ENCODE results near the gene ASCL2. TPM values are rescaled to one million over a fixed set of nuclear protein-coding genes. Genes with fewer than 3 reads are reported as not detected.

ASCL2 gene, protein sequence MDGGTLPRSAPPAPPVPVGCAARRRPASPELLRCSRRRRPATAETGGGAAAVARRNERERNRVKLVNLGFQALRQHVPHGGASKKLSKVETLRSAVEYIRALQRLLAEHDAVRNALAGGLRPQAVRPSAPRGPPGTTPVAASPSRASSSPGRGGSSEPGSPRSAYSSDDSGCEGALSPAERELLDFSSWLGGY
- total RNA-seq (2012; rRNA removed), result not detected in 2 replicates
- not detected in 2 replicates for polyA plus RNA-seq (2012; rRNA removed)
- polyA plus RNA-seq (2012; cell fraction: cytosol; rRNA removed), result 0.02 and 0.09 TPM in 2 replicates
- 0.03 TPM in 1 of 2 replicates, not detected in the other for polyA plus RNA-seq (2012; cell fraction: nucleus; rRNA removed; ENCODE audit: low replicate concordance)
- not detected for Bru-seq, nascent RNA
- not detected for BruChase-seq, experiment 1, labeled RNA remaining after a 6-hour chase
- BruChase-seq, experiment 2, labeled RNA remaining after a 2-hour chase, result not detected
- long read RNA-seq, result 0 reads

DNA sequence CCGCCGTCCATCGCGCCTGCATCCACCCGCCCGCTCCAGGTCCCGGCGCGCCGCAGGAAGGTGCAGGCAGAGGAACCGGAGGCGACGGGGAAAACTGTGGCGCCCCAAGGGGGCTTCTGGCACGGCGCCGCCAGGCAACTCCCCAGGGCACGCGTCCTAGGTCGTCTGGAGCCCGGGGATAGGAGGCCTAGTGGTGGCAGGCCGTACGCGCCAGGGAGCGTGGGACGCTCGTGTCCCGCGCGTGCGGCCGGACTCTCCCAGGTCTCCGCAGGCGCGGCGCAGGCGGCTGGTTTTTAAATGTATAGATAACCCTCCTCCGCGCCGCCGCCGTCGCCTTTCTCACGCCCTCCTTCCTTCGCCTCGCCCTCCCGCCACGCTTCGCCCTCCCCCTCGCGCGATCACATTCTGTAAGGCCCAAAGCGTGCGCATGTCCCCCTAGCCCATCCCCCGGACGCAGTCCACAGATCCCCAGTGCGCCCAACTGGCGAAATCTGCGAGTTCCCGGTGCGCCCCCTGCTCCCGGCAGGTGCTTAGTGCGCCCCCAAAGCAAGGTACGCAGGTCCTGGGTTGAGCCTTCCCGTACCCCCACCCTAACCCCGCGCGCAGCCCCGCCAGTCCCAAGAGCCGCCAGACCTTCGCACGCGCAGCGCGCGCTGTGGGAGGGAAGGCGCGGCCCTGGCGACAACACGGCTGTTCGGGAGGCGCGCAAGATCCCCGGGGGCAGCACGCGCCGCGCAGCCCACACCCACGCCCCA lies at the start of gene ASCL2:
ASCL2 (minus strand) TSS at position 267 of the 755 bp plus-strand sequence; CDS start at position 11, 256 bp downstream.
- WGBS, 2 experiments (ENCODE audit: extremely low coverage in 2 of 2, insufficient read length in 1 of 2), result 4% methylated on average over 44 of the region's 89 CpGs; no CpG with 5 or more reads in 1 of the 2 experiments
- intact Hi-C loops (cut with micrococcal nuclease), result no loop called here

More for the DNA sequence above, at the start of gene ASCL2:
- BruUV-seq (replicated peaks), result no TSS peak
- Histone ChIP-seq H4K91ac (ENCODE audit: insufficient read depth, low read depth, low read length) (no peak within 1 kb of the TSS), H3K4me3 (ENCODE audit: insufficient read depth, low read depth, low read length) (no peak within 1 kb of the TSS), H2BK15ac (ENCODE audit: low read depth, low read length) (no peak within 1 kb of the TSS), H2AK5ac (ENCODE audit: low read depth, low read length) (no peak within 1 kb of the TSS), H4K5ac (ENCODE audit: low read depth, low read length) (no peak within 1 kb of the TSS), H3K56ac (ENCODE audit: extremely low read depth, insufficient read depth, low read length) (no peak within 1 kb of the TSS), H2BK5ac (ENCODE audit: low read depth, low read length, poor library complexity, severe bottlenecking) (no peak within 1 kb of the TSS), H2BK120ac (ENCODE audit: low read depth, low read length) (no peak within 1 kb of the TSS), H3K9me3 (ENCODE audit: control insufficient read depth, insufficient read depth, low read length) (no peaks in the 10 kb centered on the region), H3K9me1 (ENCODE audit: insufficient read depth, low read length) (no peaks in the 10 kb centered on the region), H3K27ac (ENCODE audit: insufficient read depth, low read length) (no peak within 1 kb of the TSS), H3K23ac (ENCODE audit: low read depth, low read length) (no peak within 1 kb of the TSS), H3K18ac (ENCODE audit: low read depth, low read length) (no peak within 1 kb of the TSS), H3K14ac (replicated peaks; ENCODE audit: low read depth, low read length) (no peak within 1 kb of the TSS), H3K27me3 (ENCODE audit: control insufficient read depth, insufficient read depth, low read length) (peaks cover 81% of the 10 kb centered on the region), H3K36me3 (ENCODE audit: control insufficient read depth, insufficient read depth, low read length) (no peaks in the 10 kb centered on the region), H3K9ac (ENCODE audit: low read depth, low read length) (no peak within 1 kb of the TSS), H3K79me1 (ENCODE audit: low read depth in 1 of 2, low read length in 2 of 2) (no peaks in the 10 kb centered on the region), H2BK20ac (ENCODE audit: low read depth, low read length) (no peak within 1 kb of the TSS), H2AFZ (replicated peaks; ENCODE audit: low read length, poor library complexity) (peak within 1 kb of the TSS; percentile 21), H4K8ac (ENCODE audit: low read depth in 2 of 2, low read length in 2 of 2) (no peak within 1 kb of the TSS), H2AK9ac (replicated peaks; ENCODE audit: low read depth, low read length, poor library complexity) (peak within 1 kb of the TSS; percentile 55), H3K4me2 (ENCODE audit: low read depth, low read length) (no peak within 1 kb of the TSS), H3K4me1 (ENCODE audit: control insufficient read depth, insufficient read depth, low read length) (no peaks in the 10 kb centered on the region), H3K4ac (ENCODE audit: low read depth, low read length) (no peak within 1 kb of the TSS), H4K20me1 (ENCODE audit: insufficient read depth, low read length) (no peaks in the 10 kb centered on the region)
- no peak for DNase-seq
- dilution Hi-C loops (cut with HindIII; ENCODE audit: low sequenced_read_pairs, unreplicated experiment) (no loop called here), in situ Hi-C loops (cut with MboI; ENCODE audit: low sequenced_read_pairs) (no loop called here)
- ChIA-PET CTCF (no interaction called here), POLR2A (ENCODE audit: unreplicated experiment) (no interaction called here)
- TF ChIP-seq, protein P1, sequence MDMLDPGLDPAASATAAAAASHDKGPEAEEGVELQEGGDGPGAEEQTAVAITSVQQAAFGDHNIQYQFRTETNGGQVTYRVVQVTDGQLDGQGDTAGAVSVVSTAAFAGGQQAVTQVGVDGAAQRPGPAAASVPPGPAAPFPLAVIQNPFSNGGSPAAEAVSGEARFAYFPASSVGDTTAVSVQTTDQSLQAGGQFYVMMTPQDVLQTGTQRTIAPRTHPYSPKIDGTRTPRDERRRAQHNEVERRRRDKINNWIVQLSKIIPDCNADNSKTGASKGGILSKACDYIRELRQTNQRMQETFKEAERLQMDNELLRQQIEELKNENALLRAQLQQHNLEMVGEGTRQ (IDR thresholded peaks at IDR 0.05; ENCODE audit: low read depth, low read length), result no peak
- no peak for TF ChIP-seq RFX5 (IDR thresholded peaks at IDR 0.05; ENCODE audit: low read depth, low read length)
- TF ChIP-seq, protein P2, sequence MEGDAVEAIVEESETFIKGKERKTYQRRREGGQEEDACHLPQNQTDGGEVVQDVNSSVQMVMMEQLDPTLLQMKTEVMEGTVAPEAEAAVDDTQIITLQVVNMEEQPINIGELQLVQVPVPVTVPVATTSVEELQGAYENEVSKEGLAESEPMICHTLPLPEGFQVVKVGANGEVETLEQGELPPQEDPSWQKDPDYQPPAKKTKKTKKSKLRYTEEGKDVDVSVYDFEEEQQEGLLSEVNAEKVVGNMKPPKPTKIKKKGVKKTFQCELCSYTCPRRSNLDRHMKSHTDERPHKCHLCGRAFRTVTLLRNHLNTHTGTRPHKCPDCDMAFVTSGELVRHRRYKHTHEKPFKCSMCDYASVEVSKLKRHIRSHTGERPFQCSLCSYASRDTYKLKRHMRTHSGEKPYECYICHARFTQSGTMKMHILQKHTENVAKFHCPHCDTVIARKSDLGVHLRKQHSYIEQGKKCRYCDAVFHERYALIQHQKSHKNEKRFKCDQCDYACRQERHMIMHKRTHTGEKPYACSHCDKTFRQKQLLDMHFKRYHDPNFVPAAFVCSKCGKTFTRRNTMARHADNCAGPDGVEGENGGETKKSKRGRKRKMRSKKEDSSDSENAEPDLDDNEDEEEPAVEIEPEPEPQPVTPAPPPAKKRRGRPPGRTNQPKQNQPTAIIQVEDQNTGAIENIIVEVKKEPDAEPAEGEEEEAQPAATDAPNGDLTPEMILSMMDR (conservative IDR thresholded peaks at IDR 0.05; ENCODE audit: low read depth, low read length), result no peak
- TF ChIP-seq POLR2A (IDR thresholded peaks at IDR 0.05; ENCODE audit: low read depth, low read length), result no peak
- no peak for TF ChIP-seq NFE2L2 (IDR thresholded peaks at IDR 0.05; ENCODE audit: low read depth, low read length)
- no peak for ATAC-seq (ENCODE audit: low read depth)

Data from IMR-90 (cell line).